OCI-LY3 (cell line): ENCODE measurements around the gene AUTS2.

Experiments used
- CTCF ChIP-seq: fragments of 200-600, 300-600 bp; sonication (generic); IDR thresholded peaks from 2 replicates; pipeline ENCODE4 v1.5.1; 2014; ENCODE audit warnings: antibody characterized with exemption, low read length, low read depth
- EZH2phosphoT487 ChIP-seq: fragments of 200-600 bp; shearing (Covaris generic); IDR thresholded peaks from 2 replicates; pipeline ENCODE4 v1.6.1; 2018; ENCODE audit warnings: antibody characterized with exemption, mixed run types, low read depth

DNA sequence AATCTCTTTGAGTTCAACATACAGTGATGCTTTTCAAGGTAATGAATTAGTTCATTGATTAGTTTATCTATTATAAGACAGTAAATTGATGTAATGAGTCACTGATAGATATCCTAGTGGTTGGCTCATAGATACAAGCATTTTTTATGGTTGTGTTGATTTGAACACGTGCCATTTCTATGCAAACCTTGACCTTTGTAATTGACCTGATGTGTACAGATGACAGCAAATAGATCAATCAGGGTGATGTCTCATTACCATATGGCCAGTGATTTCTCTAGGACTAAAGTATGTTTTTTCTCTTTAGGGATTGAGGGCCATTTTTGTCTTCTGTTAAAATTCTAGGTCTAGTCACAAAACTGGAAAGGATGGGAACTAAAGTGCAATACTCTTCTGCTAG lies 773.4 kb downstream of the AUTS2 start:
- TF ChIP-seq CTCF (no peak), EZH2phosphoT487 (no peak)
